GM23338 (cell line): ENCODE data around the gene NUDT2.

Experiments used
- CREB1 ChIP-seq: fragments of 250-450 bp; sonication (Bioruptor Pico); IDR thresholded peaks from 2 replicates; pipeline ENCODE4 v1.5.0; 2020; ENCODE audit warnings: low read depth, mild to moderate bottlenecking, moderate library complexity
- CTCF ChIP-seq, 2 experiments: fragments of 200-600 bp in 1 of 2; sonication (generic) in 1 of 2; conservative IDR thresholded peaks; 2 replicates each; pipeline versions ENCODE4 v1.5.1 to v1.6.1; 2016 to 2017; ENCODE audit warnings: antibody characterized with exemption in 2 of 2, low read depth in 2 of 2, mild to moderate bottlenecking in 2 of 2, moderate library complexity in 1 of 2
- ETS1 ChIP-seq: IDR thresholded peaks from 2 replicates; pipeline ENCODE4 v1.6.1; 2016; ENCODE audit warnings: antibody characterized with exemption
- EZH2 ChIP-seq: fragments of 200-600 bp; sonication (generic); IDR thresholded peaks from one replicate; pipeline ENCODE4 v1.8.0; 2017; ENCODE audit warnings: antibody characterized with exemption, mild to moderate bottlenecking, low read depth; ENCODE audit not compliant: unreplicated experiment
- EZH2phosphoT487 ChIP-seq: fragments of 200-600 bp; sonication (generic); IDR thresholded peaks from one replicate; pipeline ENCODE4 v1.8.1; 2018; ENCODE audit warnings: antibody characterized with exemption; ENCODE audit not compliant: unreplicated experiment
- JUNB ChIP-seq: IDR thresholded peaks from one replicate; pipeline ENCODE4 v1.6.1; 2016; ENCODE audit warnings: antibody characterized with exemption; ENCODE audit not compliant: unreplicated experiment
- NANOG ChIP-seq: IDR thresholded peaks from 2 replicates; pipeline ENCODE4 v1.6.1; 2016; ENCODE audit warnings: antibody characterized with exemption, borderline replicate concordance
- POLR2AphosphoS5 ChIP-seq: IDR thresholded peaks from 2 replicates; pipeline ENCODE4 v1.6.1; 2016; ENCODE audit warnings: antibody characterized with exemption, low read depth
- REST ChIP-seq: IDR thresholded peaks from one replicate; pipeline ENCODE4 v1.6.1; 2018; ENCODE audit warnings: antibody characterized with exemption; ENCODE audit not compliant: unreplicated experiment
- STAT1 ChIP-seq: IDR thresholded peaks from one replicate; pipeline ENCODE4 v1.6.1; 2016; ENCODE audit warnings: antibody characterized with exemption; ENCODE audit not compliant: unreplicated experiment
- ZNF114 ChIP-seq: fragments of 250-450 bp; sonication (Bioruptor Pico); IDR thresholded peaks from 2 replicates; pipeline ENCODE4 v1.5.0; 2020; ENCODE audit warnings: mild to moderate bottlenecking, moderate library complexity
- ZNF331 ChIP-seq: fragments of 250-450 bp; sonication (Bioruptor Pico); IDR thresholded peaks from 2 replicates; pipeline ENCODE4 v1.5.0; 2020; ENCODE audit warnings: low read depth, mild to moderate bottlenecking, moderate library complexity
- ZNF462 ChIP-seq: fragments of 250-450 bp; sonication (Bioruptor Pico); IDR thresholded peaks from 2 replicates; pipeline ENCODE4 v1.5.0; 2020; ENCODE audit warnings: mild to moderate bottlenecking, moderate library complexity

GRCh38 chr9:34341659-34342295 is 12.4 kb downstream of the NUDT2 start:
- TF ChIP-seq CTCF (conservative IDR thresholded peaks at IDR 0.05; ENCODE audit: low read depth in 2 of 2) (no peak), POLR2AphosphoS5 (no peak), EZH2 (no peak), REST (no peak), ZNF114 (no peak), ZNF331 (CRISPR knock-in tag) (no peak), CREB1 (CRISPR knock-in tag) (no peak), JUNB (no peak), EZH2phosphoT487 (no peak), ETS1 (no peak), NANOG (no peak), STAT1 (no peak), ZNF462 (CRISPR knock-in tag) (no peak)
